T-helper 1 cell treated with Interleukin-12 subunit alpha and Interleukin-12 subunit beta and Interleukin-4 antibody, amounts not matched to agents 30 μg/mL and 1 μg/mL, for 36 hours (primary cell): Measurements from ENCODE around the gene TIMM21.

ENCODE experiments used
- H3K27ac Mint-ChIP-seq: one replicate; pipeline ENCODE4 v1.8.0; 2021; ENCODE audit warnings: mild to moderate bottlenecking, mixed read lengths
- H3K27me3 Mint-ChIP-seq: one replicate; pipeline ENCODE4 v1.8.0; 2021; ENCODE audit warnings: low read depth, mixed read lengths
- H3K36me3 Mint-ChIP-seq: one replicate; pipeline ENCODE4 v1.8.0; 2021; ENCODE audit warnings: low read depth, mixed read lengths
- H3K4me1 Mint-ChIP-seq: one replicate; pipeline ENCODE4 v1.8.0; 2021; ENCODE audit warnings: low read depth, mixed read lengths
- H3K4me3 Mint-ChIP-seq: one replicate; pipeline ENCODE4 v1.8.0; 2021; ENCODE audit warnings: mild to moderate bottlenecking, moderate library complexity, mixed read lengths
- H3K9me3 Mint-ChIP-seq: one replicate; pipeline ENCODE4 v1.8.0; 2021; ENCODE audit warnings: mixed read lengths

TIMM21 gene, protein sequence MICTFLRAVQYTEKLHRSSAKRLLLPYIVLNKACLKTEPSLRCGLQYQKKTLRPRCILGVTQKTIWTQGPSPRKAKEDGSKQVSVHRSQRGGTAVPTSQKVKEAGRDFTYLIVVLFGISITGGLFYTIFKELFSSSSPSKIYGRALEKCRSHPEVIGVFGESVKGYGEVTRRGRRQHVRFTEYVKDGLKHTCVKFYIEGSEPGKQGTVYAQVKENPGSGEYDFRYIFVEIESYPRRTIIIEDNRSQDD

DNA sequence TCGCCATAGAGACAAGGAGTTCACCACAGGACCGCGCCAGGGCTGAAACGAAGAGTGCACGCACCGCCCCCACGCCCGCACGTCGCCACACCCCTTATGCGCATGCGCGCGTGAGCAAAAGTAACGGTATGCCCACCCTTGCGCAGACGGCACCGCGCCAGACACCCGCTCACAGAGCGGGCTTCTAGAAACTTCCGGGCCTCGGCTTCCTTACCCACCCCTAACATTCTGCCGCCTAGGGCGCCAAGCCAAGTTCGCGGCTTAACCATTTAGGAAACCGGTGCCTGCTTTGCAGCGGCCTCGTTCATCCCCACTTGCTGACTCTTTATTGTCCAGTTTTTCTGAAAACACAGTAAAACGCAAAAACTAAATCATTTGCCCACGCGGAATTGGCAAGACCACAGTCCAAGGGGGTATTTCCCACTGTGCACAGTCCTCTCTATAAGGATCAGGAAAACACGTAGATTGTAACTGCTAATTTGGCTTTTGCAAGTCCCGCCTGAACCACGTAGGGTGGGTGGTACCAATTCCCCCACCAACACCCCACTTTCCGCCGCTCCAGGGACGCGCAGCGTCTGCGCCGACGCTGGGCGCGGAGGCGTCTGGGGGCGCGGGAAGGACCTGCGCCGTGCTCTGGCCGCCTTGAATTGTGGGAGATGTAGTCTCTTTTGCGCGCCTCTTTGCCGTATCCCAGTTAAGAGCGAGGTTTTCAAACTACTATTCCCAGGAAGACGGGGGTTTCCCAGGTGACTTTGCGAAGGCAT is at the start of gene TIMM21, which contains the start of gene FBXO15:
TSS of gene TIMM21 (plus strand) at position 745 of the 764 bp plus-strand sequence. CDS start 286 bp downstream, outside the sequence.
TSS of gene FBXO15 (minus strand) at position 56 of the 764 bp plus-strand sequence. CDS start at position 7, 49 bp downstream.
- Mint-ChIP-seq H3K27me3 (peaks cover 4% of the 10 kb centered on the region), H3K4me1 (peaks cover 39% of the 10 kb centered on the region), H3K4me3 (peak within 1 kb of the TSS; percentile 98), H3K27ac (peak within 1 kb of the TSS; percentile 98), H3K36me3 (peaks cover 3% of the 10 kb centered on the region), H3K9me3 (no peaks in the 10 kb centered on the region)

DNA sequence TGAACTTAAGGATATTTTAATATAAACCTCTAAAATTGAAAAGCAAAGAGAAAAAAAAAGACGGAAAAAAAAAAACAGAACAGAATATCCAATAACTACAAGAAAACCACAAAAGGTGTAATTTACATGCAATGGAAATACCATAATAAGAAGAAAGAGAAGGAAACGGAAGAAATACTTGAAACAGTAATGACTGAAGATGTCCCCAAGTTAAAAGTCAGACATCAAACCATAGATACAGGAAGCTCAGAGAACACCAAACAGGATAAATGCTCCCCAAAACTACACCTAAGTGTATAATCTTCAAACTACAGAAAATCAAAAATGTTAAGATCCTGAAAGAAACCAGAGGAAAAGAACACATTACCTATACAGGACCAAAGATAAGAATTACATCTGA is 39.9 kb upstream of the TIMM21 start:
- Mint-ChIP-seq H3K27ac (no peak overlapping the region), H3K27me3 (peaks cover 8% of the 10 kb centered on the region), H3K4me3 (no peak overlapping the region), H3K4me1 (peaks cover 8% of the 10 kb centered on the region), H3K9me3 (peaks cover 27% of the 10 kb centered on the region), H3K36me3 (peaks cover 7% of the 10 kb centered on the region)

DNA sequence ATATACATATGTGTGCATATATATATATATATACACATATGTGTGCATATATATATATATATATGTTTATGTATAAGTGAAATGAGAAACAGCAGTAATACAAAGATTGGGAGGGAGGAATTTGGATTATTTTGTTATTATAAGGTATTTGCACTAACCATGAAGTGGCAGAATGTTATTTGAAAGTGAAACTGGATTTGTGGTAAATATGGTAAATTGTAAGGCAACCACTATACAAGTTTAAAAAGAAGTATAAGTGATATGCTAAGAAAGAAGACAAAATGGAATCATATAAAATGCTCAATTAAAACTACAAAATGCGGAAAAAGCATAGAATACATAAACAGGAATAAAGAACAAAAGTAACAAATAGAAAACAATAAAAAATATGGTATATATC is 38.2 kb upstream of the TIMM21 start:
- no peaks in the 10 kb centered on the region for H3K27me3 Mint-ChIP-seq
- no peak overlapping the region for H3K4me3 Mint-ChIP-seq
- no peak overlapping the region for H3K27ac Mint-ChIP-seq
- peaks cover 27% of the 10 kb centered on the region for H3K9me3 Mint-ChIP-seq
- peaks cover 10% of the 10 kb centered on the region for H3K4me1 Mint-ChIP-seq
- peaks cover 7% of the 10 kb centered on the region for H3K36me3 Mint-ChIP-seq

DNA sequence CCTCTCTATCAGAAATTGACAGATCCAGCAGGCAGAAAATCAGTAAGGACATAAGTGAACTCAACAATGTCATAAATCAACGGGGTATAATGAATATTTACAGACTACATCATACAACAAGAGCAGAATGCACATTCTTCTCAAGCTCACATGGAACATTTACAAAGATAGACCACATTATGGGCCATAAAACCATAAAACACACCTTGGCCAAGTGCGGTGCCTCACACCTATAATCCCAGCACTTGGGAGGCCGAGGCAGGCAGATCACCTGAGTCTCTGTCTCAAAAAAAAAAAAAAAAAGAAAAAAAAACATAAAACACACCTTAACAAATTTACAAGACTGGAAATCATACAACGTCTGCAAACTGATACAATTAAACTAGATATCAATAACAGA is 37.3 kb upstream of the TIMM21 start:
- Mint-ChIP-seq H3K9me3 (peaks cover 27% of the 10 kb centered on the region), H3K4me3 (no peak overlapping the region), H3K27ac (no peak overlapping the region), H3K27me3 (no peaks in the 10 kb centered on the region), H3K4me1 (peaks cover 10% of the 10 kb centered on the region), H3K36me3 (peaks cover 7% of the 10 kb centered on the region)

DNA sequence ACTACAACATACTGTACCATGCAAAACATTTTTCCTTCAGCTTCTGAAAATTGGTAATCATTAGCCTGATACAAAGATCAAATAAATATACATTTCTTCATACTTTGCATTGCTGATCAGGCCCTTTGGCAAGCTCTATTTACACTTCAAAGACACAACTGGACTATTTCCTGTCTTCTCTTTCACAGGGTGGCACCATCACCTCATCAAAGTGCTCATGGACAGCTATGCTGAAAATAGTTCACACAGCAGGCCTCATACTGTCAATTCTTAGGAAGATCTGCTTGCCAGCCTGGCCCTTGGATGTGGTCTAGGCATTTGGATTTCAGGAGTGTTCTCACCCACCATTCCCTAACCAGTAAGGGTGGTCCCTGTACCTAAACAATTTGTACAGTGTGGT is 34.6 kb upstream of the TIMM21 start:
- H3K36me3 Mint-ChIP-seq: peaks cover 3% of the 10 kb centered on the region
- H3K27ac Mint-ChIP-seq: no peak overlapping the region
- H3K27me3 Mint-ChIP-seq: no peaks in the 10 kb centered on the region
- H3K4me1 Mint-ChIP-seq: peaks cover 3% of the 10 kb centered on the region
- H3K9me3 Mint-ChIP-seq: peaks cover 17% of the 10 kb centered on the region
- H3K4me3 Mint-ChIP-seq: no peak overlapping the region

DNA sequence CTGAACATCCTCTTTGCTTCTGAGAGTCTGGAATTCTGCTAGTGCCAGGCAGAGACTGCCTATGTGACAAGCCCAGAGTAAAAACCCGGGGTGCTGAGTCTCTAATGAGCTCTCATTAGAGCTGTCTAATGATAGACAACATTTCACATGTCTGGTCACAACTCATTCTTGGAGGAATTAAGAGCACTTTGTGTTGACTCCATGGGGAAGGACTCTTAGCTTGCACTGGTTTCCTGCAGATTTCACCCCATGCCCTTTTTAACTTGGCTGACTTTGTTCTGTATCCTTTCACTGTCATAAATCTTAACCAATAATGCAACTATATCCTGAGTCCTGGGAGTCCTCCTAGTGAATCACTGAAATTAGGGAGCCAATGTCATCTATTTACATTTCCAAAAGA is 34.2 kb upstream of the TIMM21 start:
- H3K27me3 Mint-ChIP-seq: no peaks in the 10 kb centered on the region

DNA sequence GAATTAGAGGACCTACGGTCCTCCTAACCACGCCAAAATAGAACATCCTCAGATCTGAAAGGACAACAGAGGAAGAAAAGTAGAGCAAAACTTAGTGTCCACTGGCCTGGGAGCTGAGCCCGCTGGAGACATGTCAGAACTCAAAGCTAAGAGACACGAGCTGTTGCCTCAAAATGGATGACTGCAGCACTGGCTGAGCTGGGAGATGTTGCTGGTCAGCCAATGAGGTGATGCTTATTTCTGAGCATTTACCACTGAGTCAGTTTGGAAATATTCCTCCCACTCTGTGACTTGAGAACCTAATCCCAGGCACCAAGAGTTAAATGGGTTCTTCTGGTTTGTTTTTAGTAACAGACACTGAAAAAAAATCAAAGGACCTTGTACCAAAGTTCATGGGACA is 33.3 kb upstream of the TIMM21 start:
- Mint-ChIP-seq H3K4me1 (peaks cover 3% of the 10 kb centered on the region), H3K27ac (no peak overlapping the region), H3K9me3 (peaks cover 12% of the 10 kb centered on the region)

More for the DNA sequence above, 34.2 kb upstream of the TIMM21 start:
- Mint-ChIP-seq H3K4me3 (no peak overlapping the region), H3K27ac (no peak overlapping the region), H3K9me3 (peaks cover 13% of the 10 kb centered on the region), H3K4me1 (peaks cover 3% of the 10 kb centered on the region), H3K36me3 (peaks cover under 1% of the 10 kb centered on the region)

DNA sequence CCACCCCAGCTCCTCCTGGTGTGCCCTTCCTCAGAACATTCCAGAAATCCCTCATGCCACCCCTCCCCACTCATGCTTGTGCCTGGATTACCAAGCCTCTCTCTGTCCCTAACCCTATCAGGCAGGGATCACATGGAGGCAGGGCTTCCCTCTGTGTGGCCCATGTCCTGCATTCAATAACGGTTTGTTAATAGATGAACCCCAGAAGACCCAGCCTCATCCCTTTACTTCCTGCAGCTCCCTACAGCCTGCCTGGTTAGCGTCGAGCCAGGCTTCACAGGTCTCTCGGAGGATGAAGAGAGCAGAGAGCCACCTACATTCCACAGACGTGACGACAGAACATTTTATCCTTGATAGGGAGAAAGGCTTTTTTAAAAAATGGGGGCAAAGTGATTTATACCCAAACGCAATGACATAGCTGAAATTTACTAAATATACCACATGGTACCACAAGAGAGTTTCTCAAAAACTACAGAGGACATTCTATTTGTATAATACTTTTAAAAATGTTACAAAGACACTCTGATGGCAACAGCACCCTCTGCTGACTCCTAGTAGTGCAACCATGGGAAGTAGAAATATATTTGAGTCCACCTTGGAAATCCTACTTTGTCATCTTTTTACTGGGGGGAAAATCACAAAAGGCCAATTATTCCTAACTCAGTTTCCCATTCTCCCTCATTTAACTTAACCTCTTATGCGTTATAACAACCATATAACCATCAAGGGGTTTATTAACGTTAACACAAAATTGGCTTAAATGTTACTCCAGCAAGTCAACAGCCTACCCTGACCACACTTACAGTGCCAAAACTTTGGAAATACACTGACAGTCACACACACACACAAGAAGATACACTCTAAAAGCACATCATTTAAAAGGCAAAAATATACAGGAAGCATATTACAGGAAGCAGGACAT is 31.4 kb upstream of the TIMM21 start:
- Mint-ChIP-seq H3K9me3 (peaks cover 7% of the 10 kb centered on the region), H3K4me1 (peaks cover 1% of the 10 kb centered on the region), H3K36me3 (no peaks in the 10 kb centered on the region), H3K27ac (no peak overlapping the region), H3K27me3 (no peaks in the 10 kb centered on the region), H3K4me3 (no peak overlapping the region)

More for the DNA sequence above, 33.3 kb upstream of the TIMM21 start:
- Mint-ChIP-seq H3K27me3 (no peaks in the 10 kb centered on the region), H3K36me3 (no peaks in the 10 kb centered on the region), H3K4me3 (no peak overlapping the region)

DNA sequence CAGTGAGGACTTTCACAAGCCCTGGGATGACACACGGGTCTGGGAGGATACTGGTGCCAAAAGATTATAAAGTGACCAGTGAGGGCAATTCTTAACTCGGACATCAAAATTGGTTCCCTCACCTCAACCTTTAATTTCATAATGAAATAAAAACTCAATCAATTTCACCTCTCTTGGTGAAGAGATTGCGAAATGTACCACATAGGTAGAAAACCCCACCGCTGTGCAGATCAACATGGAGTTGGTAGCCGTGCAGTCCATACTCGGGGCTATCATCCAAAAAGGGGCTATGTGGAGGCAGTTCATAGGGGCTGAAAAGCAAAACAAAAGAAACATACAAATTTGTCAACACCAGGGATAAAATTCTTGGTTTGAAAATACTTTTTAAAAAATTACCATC is 25.1 kb upstream of the TIMM21 start:
- Mint-ChIP-seq H3K27me3 (peaks cover 4% of the 10 kb centered on the region), H3K4me1 (no peaks in the 10 kb centered on the region), H3K27ac (no peak overlapping the region), H3K36me3 (no peaks in the 10 kb centered on the region), H3K9me3 (no peaks in the 10 kb centered on the region), H3K4me3 (no peak overlapping the region)

DNA sequence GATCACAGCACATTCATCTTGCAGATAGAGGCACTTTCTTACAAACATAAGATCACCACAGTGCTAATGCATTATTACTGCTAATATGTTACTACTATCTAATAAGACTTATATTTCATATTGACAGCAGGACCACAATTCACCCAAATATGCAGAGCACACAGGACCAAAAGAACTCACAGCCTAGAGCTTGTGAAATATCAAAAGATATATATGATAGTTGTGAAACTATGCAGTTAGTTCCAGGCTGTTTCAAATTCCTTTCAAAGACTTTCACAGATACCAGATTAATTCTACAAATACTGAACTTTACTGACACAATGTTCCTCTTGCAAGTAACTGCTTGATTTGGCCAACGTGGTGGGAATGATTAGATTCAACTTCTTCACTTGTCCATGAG is 23.7 kb upstream of the TIMM21 start:
- Mint-ChIP-seq H3K27me3 (peaks cover 4% of the 10 kb centered on the region), H3K36me3 (no peaks in the 10 kb centered on the region), H3K27ac (no peak overlapping the region), H3K9me3 (no peaks in the 10 kb centered on the region), H3K4me3 (no peak overlapping the region), H3K4me1 (no peaks in the 10 kb centered on the region)

DNA sequence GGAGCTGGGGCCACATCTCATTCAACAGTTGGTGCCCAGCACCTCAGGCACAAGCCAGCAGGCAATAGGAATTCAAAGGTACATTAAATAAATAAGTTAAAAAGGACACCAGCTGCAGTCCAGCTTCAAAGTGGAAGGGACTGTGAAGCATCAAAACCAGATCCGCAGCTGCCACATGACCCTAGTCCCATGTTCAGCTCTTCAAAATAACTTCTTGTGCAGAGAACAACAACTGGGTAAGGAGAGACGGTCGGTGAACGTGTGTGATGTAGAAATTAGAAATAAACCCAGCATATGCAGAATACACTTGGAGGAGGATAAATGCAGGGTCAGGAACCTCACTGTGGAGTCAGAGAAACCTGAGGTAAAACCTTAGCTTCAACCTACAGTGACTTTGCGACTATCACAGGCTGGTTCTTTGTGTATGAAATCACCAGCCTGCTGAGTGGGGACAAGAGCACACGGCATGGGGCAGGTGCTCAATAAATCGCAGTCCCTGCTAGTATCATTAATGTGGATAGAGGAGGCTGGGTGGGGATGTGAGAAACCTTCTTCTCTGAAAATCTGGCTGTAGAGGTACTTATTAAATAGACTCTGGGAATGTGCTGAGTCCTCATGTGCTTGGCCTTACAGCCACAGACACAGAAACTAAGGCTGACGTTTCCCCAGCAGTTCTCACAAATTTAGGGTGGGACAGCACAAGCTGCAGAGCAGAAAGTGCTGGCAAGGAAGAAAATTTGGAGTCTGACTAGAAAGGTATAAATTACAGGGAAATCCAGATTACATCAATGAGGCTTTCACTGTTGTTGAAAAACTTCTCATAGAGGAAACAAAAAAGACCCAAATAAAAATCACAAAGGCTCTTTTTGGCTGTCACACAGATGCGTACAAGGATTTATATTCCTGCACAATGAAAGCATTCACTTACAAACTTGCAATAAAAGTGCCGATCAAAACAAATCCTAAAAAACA is 21.4 kb upstream of the TIMM21 start:
- Mint-ChIP-seq H3K27me3 (peaks cover 4% of the 10 kb centered on the region), H3K9me3 (no peaks in the 10 kb centered on the region), H3K4me3 (no peak overlapping the region), H3K27ac (no peak overlapping the region), H3K4me1 (no peaks in the 10 kb centered on the region), H3K36me3 (no peaks in the 10 kb centered on the region)

DNA sequence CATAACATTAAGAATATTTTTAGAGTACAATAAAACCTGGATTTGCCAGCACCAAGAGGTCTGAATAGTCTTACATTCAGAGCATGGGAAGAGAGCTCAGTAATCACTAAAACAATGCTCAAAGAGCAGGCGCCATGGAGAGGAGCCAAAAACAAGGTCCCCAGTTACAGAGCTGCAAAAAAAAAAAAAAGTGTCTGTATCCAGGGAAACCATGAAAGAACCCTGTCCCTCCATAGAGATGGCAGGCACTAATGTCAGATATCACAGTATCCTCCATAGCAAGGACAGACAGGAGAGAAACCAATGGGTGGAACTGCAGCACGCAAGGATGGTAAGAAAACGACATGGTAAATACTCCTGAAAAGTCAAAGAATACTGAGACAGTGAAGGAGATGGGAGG is 20.2 kb upstream of the TIMM21 start:
- H3K36me3 Mint-ChIP-seq: no peaks in the 10 kb centered on the region
- H3K4me3 Mint-ChIP-seq: no peak overlapping the region
- no peak overlapping the region for H3K27ac Mint-ChIP-seq
- H3K27me3 Mint-ChIP-seq: peaks cover 4% of the 10 kb centered on the region
- no peaks in the 10 kb centered on the region for H3K9me3 Mint-ChIP-seq
- H3K4me1 Mint-ChIP-seq: no peaks in the 10 kb centered on the region

DNA sequence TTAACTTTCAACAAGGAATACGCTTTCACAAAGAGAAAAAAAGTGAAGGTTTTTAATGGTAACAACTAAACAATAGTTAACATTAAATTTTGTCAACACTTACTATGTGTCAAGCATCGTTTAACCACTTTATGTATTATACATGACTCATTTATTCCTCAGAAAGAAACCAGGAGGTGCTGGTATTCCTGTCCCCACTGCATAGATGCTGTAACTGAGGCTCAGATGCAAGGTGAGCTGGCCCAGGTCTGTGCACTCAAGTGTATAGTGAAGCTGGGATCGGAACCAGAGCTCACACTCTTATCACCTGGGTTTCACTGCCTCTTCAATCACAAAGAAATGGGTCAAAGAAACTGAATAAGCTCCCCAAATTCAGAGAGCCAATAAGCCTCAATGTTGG is 17.2 kb upstream of the TIMM21 start:
- H3K4me1 Mint-ChIP-seq: no peaks in the 10 kb centered on the region
- no peaks in the 10 kb centered on the region for H3K9me3 Mint-ChIP-seq
- no peaks in the 10 kb centered on the region for H3K27me3 Mint-ChIP-seq
- no peak overlapping the region for H3K4me3 Mint-ChIP-seq
- H3K36me3 Mint-ChIP-seq: no peaks in the 10 kb centered on the region
- no peak overlapping the region for H3K27ac Mint-ChIP-seq
